SK-N-SH (cell line): ENCODE data around the gene DSE. TPM values are rescaled to one million over a fixed set of nuclear protein-coding genes. Genes with fewer than 3 reads are reported as not detected.

Source experiments
- CTCF ChIA-PET: fragments of 300-600, 350-600 bp; formaldehyde crosslinking; extraction: SDS; loops from one replicate; lab custom pipeline; 2021; lab: Yijun Ruan, JAX
- POLR2A ChIA-PET: fragments of 350-600 bp; sonication (Branson Sonifier 250); formaldehyde crosslinking; extraction: SDS; loops from one replicate; lab custom pipeline; 2020; ENCODE audit warnings: antibody characterized with exemption, inconsistent platforms; lab: Yijun Ruan, JAX
- DNase-seq: peaks from one replicate; pipeline ENCODE4 v3.0.0; 2012
- H2AFZ ChIP-seq: fragments of 200-600 bp; sonication (generic); 2 replicates; pipeline ENCODE4 v1.8.1; 2016; ENCODE audit warnings: antibody characterized with exemption, mild to moderate bottlenecking, low read depth
- H3F3A ChIP-seq: fragments of 200-600 bp; sonication (generic); replicated peaks from 2 replicates; pipeline ENCODE3; 2016; ENCODE audit warnings: antibody characterized with exemption, mild to moderate bottlenecking; ENCODE audit not compliant: insufficient read depth
- H3K27ac ChIP-seq, 2 experiments: fragments of 200-500 bp in 1 of 2; fragments of 200-600 bp in 1 of 2; sonication (Bioruptor generic) in 1 of 2; sonication (generic), shearing (Covaris generic) in 1 of 2; 2 replicates each; pipeline versions ENCODE4 v1.5.1 to v1.6.1; 2014 to 2016; ENCODE audit warnings: low read depth in 2 of 2, inconsistent platforms in 1 of 2, low read length in 1 of 2, mild to moderate bottlenecking in 1 of 2, mixed read lengths in 1 of 2
- H3K27me3 ChIP-seq: fragments of 200-600 bp; sonication (generic), shearing (Covaris generic); 2 replicates; pipeline ENCODE4 v1.6.1; 2016; ENCODE audit warnings: mixed run types; ENCODE audit not compliant: insufficient read depth
- H3K36me3 ChIP-seq, 2 experiments: fragments of 200-500 bp in 1 of 2; fragments of 200-600 bp in 1 of 2; sonication (Bioruptor generic) in 1 of 2; sonication (generic) in 1 of 2; replicated peaks in 1 of 2; 2 replicates each; pipeline versions ENCODE3 to v1.5.1; 2014 to 2016; ENCODE audit warnings: low read length in 1 of 2, mild to moderate bottlenecking in 1 of 2; ENCODE audit not compliant: insufficient read depth in 2 of 2, control insufficient read depth in 1 of 2
- H3K4me1 ChIP-seq, 2 experiments: fragments of 200-500 bp in 1 of 2; fragments of 200-600 bp in 1 of 2; sonication (Bioruptor generic) in 1 of 2; sonication (generic), shearing (Covaris generic) in 1 of 2; 2 replicates each; pipeline versions ENCODE4 v1.5.1 to v1.6.1; 2014 to 2016; ENCODE audit warnings: low read depth in 1 of 2, low read length in 1 of 2, mixed run types in 1 of 2; ENCODE audit not compliant: insufficient read depth in 2 of 2, control insufficient read depth in 1 of 2
- H3K4me2 ChIP-seq: fragments of 200-600 bp; sonication (generic), shearing (Covaris generic); 2 replicates; pipeline ENCODE4 v1.6.1; 2017; ENCODE audit warnings: mixed run types
- H3K4me3 ChIP-seq, 2 experiments: fragments of 200-500 bp in 1 of 2; fragments of 200-600 bp in 1 of 2; sonication (Bioruptor generic) in 1 of 2; sonication (generic), shearing (Covaris generic) in 1 of 2; 2 replicates each; pipeline versions ENCODE4 v1.5.1 to v1.8.1; 2014 to 2016; ENCODE audit warnings: low read depth in 2 of 2, inconsistent platforms in 1 of 2, low read length in 1 of 2, mild to moderate bottlenecking in 1 of 2, mixed read lengths in 1 of 2, moderate library complexity in 1 of 2
- H3K79me2 ChIP-seq: fragments of 200-600 bp; sonication (generic); 2 replicates; pipeline ENCODE4 v1.8.1; 2017; ENCODE audit warnings: mild to moderate bottlenecking; ENCODE audit not compliant: insufficient read depth
- H3K9ac ChIP-seq: fragments of 200-600 bp; sonication (generic); 2 replicates; pipeline ENCODE4 v1.6.1; 2017; ENCODE audit warnings: mixed run types
- H3K9me2 ChIP-seq: fragments of 200-600 bp; sonication (generic); 2 replicates; pipeline ENCODE4 v1.6.1; 2017; ENCODE audit warnings: mixed run types
- H3K9me3 ChIP-seq: fragments of 200-600 bp; sonication (generic); 2 replicates; pipeline ENCODE4 v1.6.1; 2017; ENCODE audit warnings: mixed run types, mild to moderate bottlenecking, moderate library complexity
- H4K20me1 ChIP-seq: fragments of 200-600 bp; sonication (generic); 2 replicates; pipeline ENCODE4 v1.6.1; 2017; ENCODE audit warnings: mild to moderate bottlenecking, mixed run types; ENCODE audit not compliant: insufficient read depth
- FOSL2 ChIP-seq: IDR thresholded peaks from 2 replicates; pipeline ENCODE4 v1.4.0; 2012; ENCODE audit warnings: low read depth, mild to moderate bottlenecking, moderate library complexity, borderline replicate concordance
- FOXM1 ChIP-seq: IDR thresholded peaks from 2 replicates; pipeline ENCODE4 v1.4.0; 2012; ENCODE audit warnings: low read depth, mild to moderate bottlenecking
- GATA2 ChIP-seq: sonication (generic); formaldehyde crosslinking; IDR thresholded peaks from 2 replicates; pipeline ENCODE4 v1.5.0; 2020; ENCODE audit warnings: mild to moderate bottlenecking, missing genetic modification reagents
- NFIC ChIP-seq: IDR thresholded peaks from 2 replicates; pipeline ENCODE4 v1.4.0; 2012; ENCODE audit warnings: borderline replicate concordance
- NRF1 ChIP-seq: IDR thresholded peaks from 2 replicates; pipeline ENCODE4 v1.6.1; 2012; ENCODE audit warnings: low read depth, mild to moderate bottlenecking, low read length
- PBX3 ChIP-seq: IDR thresholded peaks from 2 replicates; pipeline ENCODE4; 2012
- RFX5 ChIP-seq: IDR thresholded peaks from 2 replicates; pipeline ENCODE4 v1.6.1; 2012; ENCODE audit warnings: mild to moderate bottlenecking, improper control_type of control experiment, low read length
- TEAD4 ChIP-seq: IDR thresholded peaks from 2 replicates; pipeline ENCODE4 v1.4.0; 2012; ENCODE audit warnings: mild to moderate bottlenecking, borderline replicate concordance; ENCODE audit not compliant: insufficient read depth
- USF2 ChIP-seq: fragments of 150-350 bp; IDR thresholded peaks from 2 replicates; pipeline ENCODE4 v1.6.1; 2017; ENCODE audit warnings: antibody characterized with exemption, low read length, low read depth, borderline replicate concordance
- WGBS: methylation state at CpG from one replicate; pipeline ENCODE4 v1.1.6; 2017; ENCODE audit warnings: low lambda C conversion rate; 5-methylcytosine and 5-hydroxymethylcytosine counted together
- polyA plus RNA-seq, 3 experiments: library from polyadenylated mRNA; depleted of rRNA; stranded (reverse); fragments of >200 nt; gene quantifications; 2 replicates each; pipeline ENCODE4 v1.2.3, GENCODE V29; 2012
- TF ChIP-seq, protein P1 (sequence below): fragments of 200-600 bp; sonication (generic); IDR thresholded peaks from 2 replicates; pipeline ENCODE4 v1.6.1; 2017; ENCODE audit warnings: antibody characterized with exemption, mild to moderate bottlenecking, moderate library complexity
- TF ChIP-seq, protein P2 (sequence below): IDR thresholded peaks from 2 replicates; pipeline ENCODE4 v1.4.0; 2012; ENCODE audit warnings: low read depth
- TF ChIP-seq, protein P3 (sequence below): IDR thresholded peaks from 2 replicates; pipeline ENCODE4 v1.6.1; 2012; ENCODE audit warnings: mild to moderate bottlenecking, low read depth, low read length, moderate library complexity
- TF ChIP-seq, protein P4 (sequence below): IDR thresholded peaks from 2 replicates; pipeline ENCODE4 v1.4.0; 2012; ENCODE audit warnings: low read depth, borderline replicate concordance

Gene DSE
- polyA plus RNA-seq, 1 of the 3 experiments (the other 2 are of a cell fraction), result 12.7 TPM

DNA sequence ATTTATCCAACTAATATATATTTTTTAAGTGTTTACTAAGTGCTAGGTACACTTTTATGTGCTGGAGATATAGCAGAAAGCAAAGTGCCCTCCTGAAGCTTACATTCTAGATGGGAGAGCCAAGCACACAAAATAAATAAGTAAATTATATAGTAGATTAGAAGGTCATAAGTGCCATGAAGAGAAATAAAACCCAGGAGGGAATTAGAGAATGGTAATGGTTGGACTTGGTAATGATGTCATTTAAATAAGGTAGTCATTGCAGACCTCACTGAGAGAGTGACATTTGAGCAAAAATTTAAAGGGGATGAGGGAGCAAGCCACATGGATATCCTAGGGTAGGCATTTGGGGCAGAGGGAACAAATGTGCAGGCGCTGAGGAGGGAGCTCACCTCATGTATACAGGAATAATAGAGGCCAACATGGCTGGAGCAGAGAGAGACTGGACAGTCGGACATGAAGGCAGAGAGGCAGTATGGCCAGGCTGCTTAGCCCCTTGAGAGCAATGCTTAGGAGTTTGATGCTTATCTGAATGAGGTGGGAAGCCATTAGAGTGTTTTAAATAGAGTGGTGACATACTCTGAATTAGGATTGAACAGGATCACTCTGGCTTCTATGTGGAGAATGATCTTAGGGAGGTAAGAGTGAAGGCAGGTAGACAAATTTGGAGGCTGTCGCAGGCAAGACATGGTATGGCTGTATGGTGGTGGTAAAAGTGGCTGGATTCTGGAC, 14.1 kb downstream of the DSE start:
- no peaks in the 10 kb centered on the region for H3K9me2 ChIP-seq
- no peaks in the 10 kb centered on the region for H3K27me3 ChIP-seq
- no peak overlapping the region for H3K4me3 ChIP-seq
- 99% methylated on average over 3 of the region's 3 CpGs for WGBS
- no peak overlapping the region for H2AFZ ChIP-seq
- peak overlapping the region in 1 of 2 experiments; percentile 74; a peak in 3 of 4 replicates for H3K27ac ChIP-seq
- peaks cover 29% of the 10 kb centered on the region for H3F3A ChIP-seq
- peaks cover 53% of the 10 kb centered on the region; the same call in 1 of the 2 replicates for H3K79me2 ChIP-seq
- DNase-seq, result no peak
- peaks cover 5 to 42% of the 10 kb centered on the region in 2 experiments for H3K4me1 ChIP-seq
- ChIA-PET POLR2A (no interaction called here), CTCF (interaction anchor here (1.0 kb wide), 1 partner anchor 97 kb away, joined by 3 read pairs; no protein-coding TSS in a partner anchor)
- H3K9me3 ChIP-seq, result no peaks in the 10 kb centered on the region
- H3K9ac ChIP-seq, result no peak overlapping the region
- TF ChIP-seq FOXM1, result no peak
- no peak for TF ChIP-seq RFX5
- TF ChIP-seq PBX3, result no peak
- H4K20me1 ChIP-seq, result no peaks in the 10 kb centered on the region
- H3K36me3 ChIP-seq, result no peaks in the 10 kb centered on the region
- H3K4me2 ChIP-seq, result peak overlapping the region; percentile 52

DNA sequence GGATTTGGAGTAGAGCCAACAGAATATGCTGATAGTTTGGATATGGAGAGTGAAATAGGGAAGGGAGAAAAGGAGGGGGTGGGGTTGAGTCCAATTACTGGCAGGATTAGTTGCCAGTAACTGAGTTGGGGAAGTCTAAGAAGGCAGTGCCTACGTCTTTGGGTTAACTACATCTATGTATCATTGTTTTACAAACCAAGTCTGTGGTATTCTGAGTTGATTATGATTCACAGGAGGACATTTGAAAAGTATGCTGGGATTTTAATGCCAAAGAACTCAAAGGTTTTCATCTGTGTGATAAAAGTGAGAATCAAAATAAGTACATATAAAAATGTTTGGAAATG, 14.7 kb downstream of the DSE start:
- no peaks in the 10 kb centered on the region for H3K9me3 ChIP-seq
- no peak overlapping the region for H2AFZ ChIP-seq
- peaks cover 29% of the 10 kb centered on the region for H3F3A ChIP-seq
- H3K9ac ChIP-seq, result no peak overlapping the region; the same call in 1 of the 2 replicates
- H3K27ac ChIP-seq, result peak overlapping the region in 1 of 2 experiments; percentile 74; a peak in 3 of 4 replicates
- ChIA-PET POLR2A (no interaction called here), CTCF (interaction anchor here (1.0 kb wide), 1 partner anchor 98 kb away, joined by 3 read pairs; no protein-coding TSS in a partner anchor)
- peaks cover 57% of the 10 kb centered on the region; the same call in 1 of the 2 replicates for H3K79me2 ChIP-seq
- no peaks in the 10 kb centered on the region for H3K36me3 ChIP-seq
- H3K9me2 ChIP-seq, result no peaks in the 10 kb centered on the region
- no peak overlapping the region for H3K4me3 ChIP-seq
- peak overlapping the region; percentile 52 for H3K4me2 ChIP-seq
- peaks cover 5 to 42% of the 10 kb centered on the region in 2 experiments for H3K4me1 ChIP-seq
- WGBS, result 18% methylated on average over 1 of the region's 1 CpG
- no peaks in the 10 kb centered on the region for H3K27me3 ChIP-seq
- no peak for DNase-seq
- no peaks in the 10 kb centered on the region for H4K20me1 ChIP-seq
- TF ChIP-seq, protein P1, sequence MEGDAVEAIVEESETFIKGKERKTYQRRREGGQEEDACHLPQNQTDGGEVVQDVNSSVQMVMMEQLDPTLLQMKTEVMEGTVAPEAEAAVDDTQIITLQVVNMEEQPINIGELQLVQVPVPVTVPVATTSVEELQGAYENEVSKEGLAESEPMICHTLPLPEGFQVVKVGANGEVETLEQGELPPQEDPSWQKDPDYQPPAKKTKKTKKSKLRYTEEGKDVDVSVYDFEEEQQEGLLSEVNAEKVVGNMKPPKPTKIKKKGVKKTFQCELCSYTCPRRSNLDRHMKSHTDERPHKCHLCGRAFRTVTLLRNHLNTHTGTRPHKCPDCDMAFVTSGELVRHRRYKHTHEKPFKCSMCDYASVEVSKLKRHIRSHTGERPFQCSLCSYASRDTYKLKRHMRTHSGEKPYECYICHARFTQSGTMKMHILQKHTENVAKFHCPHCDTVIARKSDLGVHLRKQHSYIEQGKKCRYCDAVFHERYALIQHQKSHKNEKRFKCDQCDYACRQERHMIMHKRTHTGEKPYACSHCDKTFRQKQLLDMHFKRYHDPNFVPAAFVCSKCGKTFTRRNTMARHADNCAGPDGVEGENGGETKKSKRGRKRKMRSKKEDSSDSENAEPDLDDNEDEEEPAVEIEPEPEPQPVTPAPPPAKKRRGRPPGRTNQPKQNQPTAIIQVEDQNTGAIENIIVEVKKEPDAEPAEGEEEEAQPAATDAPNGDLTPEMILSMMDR, result no peak
- TF ChIP-seq GATA2 (CRISPR knock-in tag) (no peak), FOSL2 (peak; percentile 41; the same call in 1 of the 2 replicates), NRF1 (no peak), PBX3 (peak; percentile 41; the same call in 1 of the 2 replicates), USF2 (no peak), TEAD4 (no peak), NFIC (peak; percentile 32; the same call in 1 of the 2 replicates)
- TF ChIP-seq, protein P2, sequence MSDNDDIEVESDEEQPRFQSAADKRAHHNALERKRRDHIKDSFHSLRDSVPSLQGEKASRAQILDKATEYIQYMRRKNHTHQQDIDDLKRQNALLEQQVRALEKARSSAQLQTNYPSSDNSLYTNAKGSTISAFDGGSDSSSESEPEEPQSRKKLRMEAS, result no peak
- TF ChIP-seq, protein P3, sequence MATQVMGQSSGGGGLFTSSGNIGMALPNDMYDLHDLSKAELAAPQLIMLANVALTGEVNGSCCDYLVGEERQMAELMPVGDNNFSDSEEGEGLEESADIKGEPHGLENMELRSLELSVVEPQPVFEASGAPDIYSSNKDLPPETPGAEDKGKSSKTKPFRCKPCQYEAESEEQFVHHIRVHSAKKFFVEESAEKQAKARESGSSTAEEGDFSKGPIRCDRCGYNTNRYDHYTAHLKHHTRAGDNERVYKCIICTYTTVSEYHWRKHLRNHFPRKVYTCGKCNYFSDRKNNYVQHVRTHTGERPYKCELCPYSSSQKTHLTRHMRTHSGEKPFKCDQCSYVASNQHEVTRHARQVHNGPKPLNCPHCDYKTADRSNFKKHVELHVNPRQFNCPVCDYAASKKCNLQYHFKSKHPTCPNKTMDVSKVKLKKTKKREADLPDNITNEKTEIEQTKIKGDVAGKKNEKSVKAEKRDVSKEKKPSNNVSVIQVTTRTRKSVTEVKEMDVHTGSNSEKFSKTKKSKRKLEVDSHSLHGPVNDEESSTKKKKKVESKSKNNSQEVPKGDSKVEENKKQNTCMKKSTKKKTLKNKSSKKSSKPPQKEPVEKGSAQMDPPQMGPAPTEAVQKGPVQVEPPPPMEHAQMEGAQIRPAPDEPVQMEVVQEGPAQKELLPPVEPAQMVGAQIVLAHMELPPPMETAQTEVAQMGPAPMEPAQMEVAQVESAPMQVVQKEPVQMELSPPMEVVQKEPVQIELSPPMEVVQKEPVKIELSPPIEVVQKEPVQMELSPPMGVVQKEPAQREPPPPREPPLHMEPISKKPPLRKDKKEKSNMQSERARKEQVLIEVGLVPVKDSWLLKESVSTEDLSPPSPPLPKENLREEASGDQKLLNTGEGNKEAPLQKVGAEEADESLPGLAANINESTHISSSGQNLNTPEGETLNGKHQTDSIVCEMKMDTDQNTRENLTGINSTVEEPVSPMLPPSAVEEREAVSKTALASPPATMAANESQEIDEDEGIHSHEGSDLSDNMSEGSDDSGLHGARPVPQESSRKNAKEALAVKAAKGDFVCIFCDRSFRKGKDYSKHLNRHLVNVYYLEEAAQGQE, result no peak
- TF ChIP-seq, protein P4, sequence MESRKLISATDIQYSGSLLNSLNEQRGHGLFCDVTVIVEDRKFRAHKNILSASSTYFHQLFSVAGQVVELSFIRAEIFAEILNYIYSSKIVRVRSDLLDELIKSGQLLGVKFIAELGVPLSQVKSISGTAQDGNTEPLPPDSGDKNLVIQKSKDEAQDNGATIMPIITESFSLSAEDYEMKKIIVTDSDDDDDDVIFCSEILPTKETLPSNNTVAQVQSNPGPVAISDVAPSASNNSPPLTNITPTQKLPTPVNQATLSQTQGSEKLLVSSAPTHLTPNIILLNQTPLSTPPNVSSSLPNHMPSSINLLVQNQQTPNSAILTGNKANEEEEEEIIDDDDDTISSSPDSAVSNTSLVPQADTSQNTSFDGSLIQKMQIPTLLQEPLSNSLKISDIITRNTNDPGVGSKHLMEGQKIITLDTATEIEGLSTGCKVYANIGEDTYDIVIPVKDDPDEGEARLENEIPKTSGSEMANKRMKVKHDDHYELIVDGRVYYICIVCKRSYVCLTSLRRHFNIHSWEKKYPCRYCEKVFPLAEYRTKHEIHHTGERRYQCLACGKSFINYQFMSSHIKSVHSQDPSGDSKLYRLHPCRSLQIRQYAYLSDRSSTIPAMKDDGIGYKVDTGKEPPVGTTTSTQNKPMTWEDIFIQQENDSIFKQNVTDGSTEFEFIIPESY, result no peak
